ENCODE results near the gene CPLANE2.
A peak's percentile ranks its signal among the peaks of the same experiment; 100 is the strongest.
"Not testable (repeated sequence)": the region's sequence is repeated elsewhere in the genome, so short reads cannot be mapped to it uniquely, and the experiment has no call there.

CPLANE2 gene

GRCh38 chr1:16208270-16208987 is 28.6 kb downstream of the CPLANE2 start:
- DNase-seq (ENCODE audit: low read depth): no peak

GRCh38 chr1:16207318-16208269 is 29.4 kb downstream of the CPLANE2 start:
- no peak for DNase-seq (ENCODE audit: low read depth)

DNA sequence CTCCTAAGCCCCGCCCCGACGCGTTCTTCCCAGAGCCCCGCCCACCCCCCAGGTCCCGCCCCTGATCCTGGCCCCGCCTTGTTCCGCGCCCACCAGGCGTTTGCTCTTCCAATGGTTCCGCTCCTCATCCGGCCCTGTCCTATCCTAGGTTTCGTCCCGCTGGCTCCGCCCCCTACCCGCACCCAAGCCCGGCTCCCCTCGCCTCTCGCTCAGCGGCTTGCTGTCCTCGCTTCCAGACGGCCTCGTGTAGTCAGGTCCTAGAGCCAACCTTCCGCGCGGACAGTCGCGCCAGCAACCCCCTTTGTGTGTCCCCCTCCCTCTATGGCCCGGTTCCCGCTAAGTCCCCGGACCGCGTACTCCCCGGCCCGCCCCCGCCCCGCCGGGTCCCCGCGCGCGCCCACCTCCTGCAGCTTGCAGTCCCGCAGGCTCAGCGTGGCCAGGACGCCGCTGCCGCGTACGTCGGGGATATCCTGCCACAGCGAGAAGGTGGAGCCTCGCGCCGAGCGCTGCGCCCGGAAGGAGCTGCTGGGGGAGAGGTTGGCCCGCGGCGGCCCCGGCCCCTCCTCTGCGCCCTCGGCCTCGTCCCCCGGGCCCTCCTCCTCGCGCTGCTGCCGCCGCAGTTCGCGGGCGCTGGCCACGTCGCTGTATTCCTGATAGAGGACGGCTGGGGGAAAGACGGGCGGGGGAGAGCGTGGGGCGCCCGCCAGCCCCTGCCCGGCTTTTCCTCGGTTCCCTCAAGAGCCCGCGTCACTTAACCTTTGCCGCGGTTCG is 30.3 kb downstream of the CPLANE2 start:
- peak; percentile 96 for DNase-seq (ENCODE audit: low read depth)

- no peak for DNase-seq (ENCODE audit: low read depth)
These were observed 31.0 kb downstream of the CPLANE2 start for GRCh38 chr1:16205891-16206546.

DNA sequence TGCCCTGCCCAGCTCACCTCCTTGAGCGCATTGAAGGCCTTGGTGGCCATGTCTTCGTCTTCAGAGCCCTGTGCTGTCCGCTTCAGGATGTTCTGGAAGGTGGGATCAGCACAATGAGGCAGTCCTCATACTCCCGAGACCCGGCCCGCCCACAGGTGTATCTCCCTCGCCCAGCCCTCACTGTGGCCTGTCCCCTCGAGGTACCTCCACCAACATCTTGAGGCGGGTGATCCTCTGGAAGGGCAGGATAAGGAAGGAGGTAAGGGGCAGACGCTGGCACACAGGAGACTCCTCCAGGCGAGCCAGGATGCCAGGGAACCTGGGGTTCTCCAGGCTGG is 31.7 kb downstream of the CPLANE2 start:
- no peak for DNase-seq (ENCODE audit: low read depth)

- DNase-seq (ENCODE audit: low read depth): no peak
These were observed 32.2 kb downstream of the CPLANE2 start for GRCh38 chr1:16204634-16205333.

DNA sequence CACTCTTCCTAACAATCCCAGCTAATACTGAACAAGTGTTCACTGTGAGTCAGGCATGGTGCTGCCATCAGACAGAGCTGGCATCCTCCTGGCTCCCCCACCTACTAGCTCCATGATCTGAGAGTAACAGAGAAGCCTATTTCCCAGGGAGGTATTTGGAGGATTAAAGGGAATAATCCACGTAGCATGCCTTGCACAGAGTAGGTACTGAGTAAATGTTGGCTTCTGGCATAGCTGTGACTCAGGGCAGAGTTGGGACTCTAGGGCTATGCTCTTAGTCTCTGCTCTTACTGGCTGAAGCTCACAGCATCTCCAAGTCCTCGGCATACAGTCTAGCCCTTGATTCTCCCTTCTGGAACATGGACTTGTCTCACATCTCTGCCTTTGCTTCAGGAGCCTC is 32.8 kb downstream of the CPLANE2 start:
- no peak for DNase-seq (ENCODE audit: low read depth)

DNA sequence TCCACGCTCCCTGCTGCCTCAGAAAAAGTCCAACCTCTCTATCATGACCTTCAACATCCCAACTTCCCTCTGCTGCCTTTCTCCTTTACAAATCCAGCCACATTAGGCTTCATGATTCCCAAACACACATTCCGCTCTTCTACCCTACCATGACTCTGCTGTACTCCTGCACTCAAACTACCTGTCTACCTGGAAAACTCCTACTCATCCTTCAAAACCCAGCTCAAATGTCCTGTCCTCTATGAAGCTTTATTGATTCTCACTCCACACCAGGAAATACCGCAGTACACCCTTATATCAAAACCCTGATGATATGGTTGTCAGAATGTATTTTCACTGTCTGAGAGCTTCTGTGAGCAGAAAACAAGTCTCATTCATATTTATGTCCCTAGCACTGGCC is 33.4 kb downstream of the CPLANE2 start:
- no peak for DNase-seq (ENCODE audit: low read depth)

DNA sequence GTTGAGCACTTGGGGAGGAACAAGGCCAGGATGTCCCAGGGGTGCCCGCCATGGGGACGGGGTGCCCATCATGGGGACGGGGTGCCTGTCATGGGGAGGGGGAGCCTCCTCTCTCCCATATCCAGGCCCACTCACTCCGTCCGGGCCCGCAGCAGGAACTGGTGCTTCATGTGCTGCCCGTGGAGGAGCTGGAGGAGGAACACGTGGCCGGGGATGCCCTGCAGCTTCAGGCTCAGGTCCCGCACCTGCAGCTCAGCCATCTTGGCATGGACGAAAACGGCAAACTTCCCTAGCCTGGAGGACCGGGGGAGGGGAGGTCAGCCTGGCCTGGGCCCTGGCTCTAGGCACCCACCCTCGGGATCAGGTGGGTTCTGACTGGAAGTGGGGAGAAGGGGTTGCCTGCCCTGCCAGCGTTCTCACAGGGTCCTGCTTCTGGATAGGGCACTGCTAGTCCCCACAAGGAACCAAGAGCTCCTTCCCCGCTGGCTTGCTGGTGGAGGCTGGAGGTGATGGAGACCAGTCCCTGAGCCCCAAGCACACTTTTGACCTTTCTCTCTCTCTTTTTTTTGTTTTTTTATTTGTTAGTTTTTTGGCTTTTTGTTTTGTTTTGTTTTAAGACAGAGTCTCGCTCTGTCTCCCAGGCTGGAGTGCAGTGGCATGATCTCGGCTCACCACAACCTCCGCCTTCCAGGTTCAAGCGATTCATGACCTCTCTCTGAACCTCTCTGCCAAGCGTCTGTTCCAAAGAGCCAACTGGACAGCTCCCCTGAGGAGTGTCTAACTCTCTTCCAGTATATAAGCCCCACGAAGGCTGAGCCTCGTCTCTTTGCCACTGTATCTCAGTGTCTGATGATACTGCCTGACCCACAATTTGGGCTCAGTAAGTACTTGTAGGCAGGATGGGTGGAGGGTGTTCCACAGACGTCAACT is 34.4 kb downstream of the CPLANE2 start:
- DNase-seq (ENCODE audit: low read depth): no peak

DNA sequence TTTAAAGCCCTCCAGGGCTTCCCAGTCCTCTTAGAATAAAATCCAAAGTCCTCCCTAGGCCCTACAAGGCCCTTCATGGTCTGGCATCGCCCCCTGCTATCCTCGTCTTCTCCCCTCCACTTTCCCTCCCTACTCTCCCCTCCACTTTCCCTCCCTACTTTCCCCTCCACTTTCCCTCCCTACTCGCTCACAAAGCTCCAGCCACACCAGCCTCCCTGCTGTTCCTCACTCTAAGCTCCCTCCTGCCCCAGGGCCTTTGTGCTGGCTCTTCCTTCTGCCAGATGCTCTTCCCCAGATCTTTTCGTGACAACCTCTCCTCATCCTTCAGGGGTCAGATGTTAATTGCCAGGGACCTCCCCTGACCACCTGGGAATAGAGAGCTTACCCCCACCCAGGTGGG is 37.3 kb downstream of the CPLANE2 start:
- DNase-seq (ENCODE audit: low read depth): no peak

GRCh38 chr1:16199157-16199501 is 37.9 kb downstream of the CPLANE2 start:
- no peak for DNase-seq (ENCODE audit: low read depth)

DNA sequence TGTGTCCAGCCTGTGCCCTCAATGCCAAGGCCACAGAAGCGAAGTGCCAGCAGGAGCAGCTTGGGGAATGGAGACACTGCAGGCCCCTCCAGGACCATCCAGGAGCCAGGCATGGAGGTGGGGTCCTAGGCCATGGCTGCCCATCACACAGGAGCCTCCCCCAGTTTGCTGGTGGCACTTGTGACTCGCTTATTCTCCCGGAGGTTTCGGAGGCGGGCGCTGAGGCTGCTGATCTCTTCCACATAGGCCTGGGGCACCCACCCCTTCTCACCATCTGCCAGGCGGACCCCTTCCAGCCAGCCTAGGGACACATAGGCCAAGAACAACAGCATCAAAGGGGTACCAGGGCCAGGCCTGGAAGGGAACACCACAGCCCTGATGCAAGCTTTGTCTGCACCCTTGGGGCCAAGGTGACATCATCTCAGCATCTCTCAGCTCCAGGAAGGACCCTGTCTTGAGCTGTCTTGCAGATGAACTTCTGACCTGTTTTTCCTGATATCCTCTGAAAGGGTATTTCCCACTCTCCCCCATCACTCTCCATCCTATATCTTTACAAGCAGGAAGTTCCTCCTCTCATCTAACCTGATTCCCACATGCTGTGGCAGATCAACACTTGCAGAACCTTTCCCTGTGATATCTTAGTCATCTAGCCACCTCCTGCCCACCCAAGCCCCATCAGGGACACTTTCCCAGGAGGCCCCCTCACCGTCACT is 38.4 kb downstream of the CPLANE2 start:
- DNase-seq (ENCODE audit: low read depth): no peak

GRCh38 chr1:16196874-16197273 is 40.1 kb downstream of the CPLANE2 start:
- no peak for DNase-seq (ENCODE audit: low read depth)

DNA sequence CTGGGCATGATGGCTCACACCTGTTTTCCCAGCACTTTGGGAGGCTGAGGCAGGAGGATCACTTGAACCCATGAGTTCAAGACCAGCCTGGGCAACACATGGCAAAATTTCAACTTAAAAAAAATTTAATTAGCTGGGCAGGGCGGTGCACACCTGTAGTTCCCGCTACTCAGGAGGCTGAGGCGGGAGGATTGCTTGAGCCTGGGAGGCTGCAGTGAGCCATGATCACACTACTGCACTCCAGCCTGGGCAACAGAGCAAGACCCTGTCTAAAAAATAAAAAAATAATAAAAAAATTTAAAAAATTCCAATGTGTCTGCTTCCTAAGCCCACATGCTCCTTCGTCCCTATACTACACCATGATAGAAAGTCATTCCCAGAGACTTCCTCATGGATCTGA is 40.8 kb downstream of the CPLANE2 start:
- not testable (repeated sequence) for DNase-seq (ENCODE audit: low read depth)

DNA sequence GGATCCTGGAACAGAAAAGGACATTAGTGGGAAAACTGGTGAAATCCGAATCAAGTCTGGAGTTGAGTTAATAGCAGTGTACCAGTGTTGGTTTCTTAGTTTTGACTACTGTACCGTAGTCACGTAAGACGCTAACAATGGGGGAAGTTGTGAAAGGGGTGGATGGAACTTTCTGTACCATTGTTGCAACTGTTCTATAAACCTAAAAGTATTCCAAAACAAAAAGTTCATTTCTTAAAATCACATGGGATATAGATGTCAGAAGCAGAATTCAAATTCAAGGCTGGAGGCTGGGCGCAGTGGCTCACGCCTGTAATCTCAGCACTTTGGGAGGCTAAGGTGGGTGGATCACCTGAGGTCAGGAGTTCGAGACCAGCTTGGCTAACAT is 41.5 kb downstream of the CPLANE2 start:
- DNase-seq (ENCODE audit: low read depth): no peak

DNA sequence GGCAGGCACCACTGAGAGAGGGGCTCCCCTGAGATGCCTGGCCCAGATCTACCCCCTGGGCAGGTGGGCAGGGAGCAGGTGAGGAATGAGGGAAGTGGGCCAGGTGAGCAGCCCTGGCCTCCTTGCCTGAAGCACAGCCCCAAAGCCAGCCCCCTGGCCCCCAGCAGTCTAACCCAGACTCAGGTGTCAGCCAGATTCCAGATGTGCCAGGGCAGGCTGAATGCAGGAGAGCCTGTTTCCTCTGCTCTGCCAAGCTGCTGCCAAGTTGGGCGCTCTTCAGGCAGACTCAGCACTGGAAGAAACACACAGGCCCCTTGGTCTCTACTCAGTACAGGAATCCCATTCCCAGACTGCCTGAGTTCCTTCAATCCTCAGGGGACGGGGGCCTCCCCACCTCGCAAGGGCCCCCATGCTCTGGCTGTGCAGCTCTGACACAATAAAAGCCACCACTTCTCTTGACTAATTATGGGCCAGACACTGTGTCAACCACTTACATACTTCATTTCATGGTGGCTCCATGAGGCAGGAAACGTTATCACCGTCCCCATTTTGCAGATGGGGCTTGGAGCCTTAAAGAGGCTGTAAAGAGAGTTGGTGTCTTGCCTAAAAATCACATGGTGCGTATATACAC is 45.0 kb downstream of the CPLANE2 start:
- no peak for DNase-seq (ENCODE audit: low read depth)

- no peak for DNase-seq (ENCODE audit: low read depth)
These were observed 45.7 kb downstream of the CPLANE2 start for GRCh38 chr1:16191309-16191708.

- no peak for DNase-seq (ENCODE audit: low read depth)
These were observed 46.9 kb downstream of the CPLANE2 start for GRCh38 chr1:16189921-16190621.

- no peak for DNase-seq (ENCODE audit: low read depth)
These were observed 48.0 kb downstream of the CPLANE2 start for GRCh38 chr1:16189003-16189402.

Data from stromal cell of bone marrow (primary cell).